Activated CD8-positive, alpha-beta memory T cell treated with anti-CD3 and anti-CD28 coated beads for 48 hours (primary cell): ENCODE results near the gene CUL4A.

Source experiments
- DNase-seq, 3 experiments: peaks; one replicate each; pipeline ENCODE4 v3.0.0-alpha.2; 2020; ENCODE audit warnings: low read depth in 2 of 3, low spot score in 2 of 3

Gene CUL4A

GRCh38 chr13:113179374-113180230 is 29.8 kb upstream of the CUL4A start:
- no peak for DNase-seq

- no peak for DNase-seq
Observed at GRCh38 chr13:113182046-113182445, 27.4 kb upstream of the CUL4A start.

DNA sequence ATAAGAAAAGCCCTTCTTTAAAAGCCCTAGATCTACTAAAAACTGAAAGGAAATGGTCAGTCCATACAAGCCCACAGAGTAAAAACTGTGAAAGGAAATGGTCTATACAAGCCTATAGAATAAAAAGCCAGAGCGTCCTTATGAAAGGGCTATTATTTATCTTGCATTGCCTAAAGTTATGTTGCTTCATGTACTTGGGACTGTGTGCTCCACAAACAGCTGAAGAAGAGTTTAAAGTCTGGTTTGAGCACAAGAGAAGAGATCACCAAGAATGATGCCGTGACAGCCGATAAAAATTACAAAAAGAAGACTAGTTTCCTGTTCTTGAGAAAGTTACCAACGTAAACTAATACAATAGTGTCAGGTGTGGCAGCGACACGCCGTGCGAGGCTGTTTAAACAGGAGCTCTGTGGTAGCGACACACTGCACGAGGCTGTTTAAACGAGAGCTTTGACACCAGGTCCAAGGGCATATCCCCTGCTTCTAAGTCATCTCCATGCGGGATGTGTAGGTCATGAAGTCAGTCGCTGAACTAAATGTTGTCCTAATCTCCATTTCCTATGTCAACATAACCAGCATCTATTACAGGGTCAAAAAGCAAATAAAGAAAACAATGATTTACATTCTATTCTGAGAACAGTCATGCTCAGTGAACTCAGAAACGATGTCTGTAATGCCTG is 25.8 kb upstream of the CUL4A start:
- DNase-seq, result no peak

DNA sequence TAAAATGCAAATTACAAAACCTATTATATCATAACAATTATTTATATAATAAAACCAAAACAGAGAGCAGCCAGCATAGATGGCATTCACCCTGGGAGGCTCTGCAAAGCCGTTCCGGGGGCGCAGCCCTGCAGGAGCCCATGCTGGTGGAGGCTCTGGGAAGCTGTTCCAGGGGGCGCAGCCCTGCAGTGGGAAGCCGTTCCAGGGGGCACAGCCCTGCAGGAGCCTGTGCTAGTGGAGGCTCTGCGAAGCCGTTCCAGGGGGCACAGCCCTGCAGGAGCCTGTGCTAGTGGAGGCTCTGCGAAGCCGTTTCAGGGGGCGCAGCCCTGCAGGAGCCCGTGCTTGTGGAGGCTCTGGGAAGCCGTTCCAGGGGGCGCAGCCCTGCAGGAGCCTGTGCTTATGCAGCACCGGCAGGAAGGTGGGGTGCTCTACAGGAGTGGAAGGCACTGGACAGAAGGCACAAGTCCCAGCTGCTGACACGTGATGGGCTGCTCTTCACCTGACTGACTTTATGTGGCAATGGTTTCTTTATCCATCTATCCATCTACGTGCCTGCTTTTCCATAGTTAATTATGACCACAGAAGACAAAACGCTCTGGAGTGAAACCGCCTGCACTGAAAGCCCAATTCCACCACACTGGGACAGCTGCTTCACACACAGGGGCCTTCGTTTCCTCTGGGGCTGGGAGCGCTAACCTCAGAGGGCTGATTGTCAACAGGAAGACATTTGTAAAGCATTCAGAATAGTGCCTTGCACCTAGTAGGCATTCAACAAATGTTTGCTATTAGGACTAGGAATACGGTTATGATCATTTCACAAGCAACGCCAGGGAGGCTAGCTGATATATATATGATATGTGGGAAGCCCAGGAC is 24.6 kb upstream of the CUL4A start:
- no peak for DNase-seq

- no peak for DNase-seq
Observed at GRCh38 chr13:113186061-113186900, 23.1 kb upstream of the CUL4A start.

DNA sequence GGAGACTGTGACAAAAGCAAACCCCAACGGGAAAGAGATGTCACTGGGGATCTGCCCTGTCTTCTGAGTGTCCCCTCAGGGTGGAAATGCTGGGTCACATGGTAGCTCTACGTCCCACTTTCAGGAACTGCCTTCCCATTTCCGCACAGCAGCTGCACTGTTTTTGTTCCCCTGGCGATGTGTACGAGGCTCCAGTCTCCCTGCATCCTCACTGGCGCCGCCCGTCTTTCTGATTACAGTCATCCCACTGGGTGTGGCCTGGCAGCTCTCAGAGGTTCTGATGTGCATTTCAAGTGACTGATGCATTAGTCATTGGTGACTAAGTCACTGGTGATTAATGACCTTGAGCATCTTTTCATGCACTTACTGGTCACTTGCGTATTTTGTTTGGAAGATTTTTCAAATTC is 22.1 kb upstream of the CUL4A start:
- peak in 1 of 3 experiments; percentile 45 for DNase-seq

GRCh38 chr13:113187883-113188665 is 21.3 kb upstream of the CUL4A start:
- DNase-seq, result no peak

- DNase-seq, result no peak
Observed at GRCh38 chr13:113190181-113190580, 19.2 kb upstream of the CUL4A start.

DNA sequence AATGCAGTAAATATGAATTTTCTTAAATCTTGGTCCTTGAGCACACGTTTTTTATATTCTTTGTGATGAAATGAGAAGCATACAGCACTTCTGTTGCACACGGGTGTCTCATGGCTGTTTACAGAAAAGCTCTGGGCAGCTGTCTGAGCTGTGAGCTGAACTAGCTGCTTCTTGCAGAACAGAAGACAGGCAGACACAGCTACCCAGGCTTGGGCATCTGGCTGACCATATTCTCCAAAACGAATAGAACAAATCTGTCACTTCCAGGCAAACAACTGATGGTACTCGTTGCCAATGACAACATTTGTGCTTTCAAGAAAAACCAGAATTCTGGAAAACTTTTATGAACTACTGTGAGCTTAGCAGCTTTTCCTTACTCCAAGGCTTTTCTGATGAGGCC is 17.1 kb upstream of the CUL4A start:
- no peak for DNase-seq

GRCh38 chr13:113192902-113193301 is 16.5 kb upstream of the CUL4A start:
- DNase-seq, result no peak

- no peak for DNase-seq
Observed at GRCh38 chr13:113195360-113195759, 14.1 kb upstream of the CUL4A start.

DNA sequence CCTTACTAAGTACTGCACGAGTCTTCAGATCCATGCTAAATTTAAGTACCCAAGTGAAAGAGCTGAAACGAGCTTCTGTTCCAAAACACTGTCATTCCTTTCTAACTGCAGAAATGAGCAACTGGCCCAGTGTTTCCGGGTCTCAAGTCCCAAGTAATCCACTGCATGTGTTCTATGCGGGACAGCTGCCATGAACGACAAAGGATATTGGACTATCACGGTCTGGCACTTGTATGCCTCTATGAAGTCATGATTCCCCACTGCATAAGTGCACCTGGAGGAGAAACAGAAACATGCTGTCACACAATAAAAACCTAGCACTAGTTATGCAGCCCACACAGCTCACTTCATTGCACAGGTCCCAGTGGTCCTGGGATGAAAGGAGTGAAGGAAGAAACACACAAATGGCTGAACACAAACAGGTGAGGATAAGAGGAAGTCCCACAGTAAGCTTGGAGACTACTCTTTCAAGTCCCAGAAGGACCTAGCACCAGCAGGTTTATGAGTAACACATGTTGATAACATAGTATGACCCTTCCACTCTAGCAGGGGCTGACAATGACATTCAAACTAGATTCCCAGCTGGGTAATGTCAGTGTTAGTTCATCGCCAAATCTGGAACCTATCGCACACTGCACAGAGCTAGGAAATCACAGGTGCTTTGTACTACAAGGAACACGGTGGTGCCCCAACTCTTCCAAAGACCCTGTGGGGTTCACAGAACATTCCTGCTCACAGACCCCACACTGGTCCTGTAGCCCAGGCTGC is 12.3 kb upstream of the CUL4A start:
- DNase-seq, result no peak

GRCh38 chr13:113201815-113202214 is 7.6 kb upstream of the CUL4A start:
- no peak for DNase-seq

- no peak for DNase-seq
Observed at GRCh38 chr13:113202912-113203311, 6.5 kb upstream of the CUL4A start.

DNA sequence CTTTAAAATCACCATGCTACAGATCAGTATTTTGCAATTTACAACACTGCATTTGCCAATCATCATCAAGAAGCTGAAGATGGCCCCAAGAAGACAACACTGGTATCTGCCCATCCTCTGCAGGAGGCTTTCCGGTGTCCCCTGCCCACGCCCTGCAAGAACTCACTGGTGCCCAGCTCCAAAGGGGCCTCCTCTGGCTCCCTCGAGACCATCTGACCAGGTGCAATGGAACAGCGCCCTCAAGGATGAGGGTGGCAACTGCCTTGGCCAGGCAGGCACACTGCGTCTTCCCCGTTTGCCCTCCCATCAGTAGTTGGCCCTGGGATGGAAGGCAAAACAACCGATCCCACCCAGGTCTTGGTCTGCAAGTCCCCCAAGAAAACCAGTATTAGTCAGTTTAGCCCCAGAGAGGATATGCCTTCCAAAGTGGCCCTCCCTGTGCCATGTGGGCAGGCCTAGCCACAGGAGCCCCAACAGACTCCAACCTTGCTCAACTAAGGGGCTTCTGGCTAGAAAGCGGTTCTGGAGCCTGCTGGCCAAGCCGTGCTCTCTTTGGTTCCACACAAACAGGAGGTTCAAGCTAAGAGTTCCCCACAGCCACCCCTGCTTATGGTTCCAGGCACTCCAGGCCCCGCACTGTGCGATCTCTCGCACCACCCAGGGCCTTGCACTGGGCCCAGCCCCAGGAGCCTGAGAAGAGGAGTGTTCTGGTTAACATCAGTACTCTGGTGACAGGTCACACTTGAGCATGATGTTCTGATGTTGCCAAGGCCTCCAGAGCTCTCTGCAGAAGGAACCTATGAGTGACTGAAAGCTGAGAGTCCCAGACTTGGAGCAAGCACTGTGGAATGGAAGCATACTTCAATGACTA is 5.7 kb upstream of the CUL4A start:
- no peak for DNase-seq

DNA sequence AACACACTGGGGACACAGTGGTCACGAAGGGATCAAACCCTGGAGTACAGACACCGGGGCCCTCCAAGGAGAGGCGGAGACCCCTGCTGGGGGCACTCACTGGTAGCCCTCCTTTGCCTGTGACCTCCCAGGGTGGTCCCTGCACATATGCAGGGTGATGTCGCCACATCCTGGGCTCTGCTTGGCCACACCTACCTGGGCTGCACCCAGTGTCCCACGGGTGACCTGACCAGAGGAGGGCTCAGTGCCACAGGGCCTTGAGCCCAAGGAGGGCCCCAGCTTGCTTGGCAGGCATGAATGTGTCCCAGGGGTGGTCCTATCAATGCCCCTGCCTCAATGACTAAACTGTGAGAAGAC is 5.1 kb upstream of the CUL4A start:
- DNase-seq, result no peak

DNA sequence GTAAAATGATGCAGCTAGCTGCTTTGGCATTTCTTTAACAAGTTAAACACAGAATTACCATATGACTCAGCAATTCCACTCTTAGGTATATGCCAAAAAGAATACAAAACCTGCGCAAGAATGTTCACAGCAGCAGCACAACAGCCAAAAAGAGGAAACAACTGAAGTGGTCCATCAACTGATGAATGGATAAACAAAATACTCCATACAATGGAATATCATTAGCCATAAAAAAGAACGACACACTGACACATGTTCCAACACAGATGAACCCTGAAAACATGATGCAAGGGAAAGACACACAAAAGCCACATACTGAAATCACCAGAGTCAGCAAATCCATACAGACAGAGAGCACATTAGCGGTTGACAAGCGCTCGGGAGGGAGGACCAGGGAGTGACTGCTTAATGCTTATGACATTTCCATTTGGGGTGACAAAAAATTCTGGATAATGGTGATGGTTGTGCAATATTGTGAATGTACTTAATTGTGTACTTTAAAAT is 3.9 kb upstream of the CUL4A start:
- no peak for DNase-seq

DNA sequence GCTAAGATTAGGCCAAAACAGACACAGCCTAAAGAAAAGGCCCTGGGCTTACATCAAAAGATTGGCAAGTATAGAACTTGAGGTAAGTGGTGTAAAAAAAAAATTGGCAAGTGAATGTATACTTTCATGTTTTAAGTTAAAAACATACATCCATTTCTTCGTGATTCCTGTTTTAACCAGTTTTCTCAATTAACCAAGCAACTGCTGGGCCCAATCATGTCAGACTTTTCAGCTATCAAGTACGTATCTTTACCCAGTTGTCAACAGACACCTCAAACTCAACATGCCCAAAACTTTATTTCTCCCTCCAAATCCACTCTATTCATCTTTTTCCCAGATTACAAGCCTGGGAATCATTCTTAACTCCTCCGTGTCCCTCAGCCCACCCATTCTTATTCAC is 2.0 kb upstream of the CUL4A start:
- no peak for DNase-seq
